Stimulated activated CD4-positive, alpha-beta T cell treated with anti-CD3 and anti-CD28 coated beads, TNF-alpha, amount 100 ng/mL, for 1 hour (primary cell): Measurements from ENCODE around the gene GP9.

Source experiments
- DNase-seq, 3 donors: peaks; one replicate each; pipeline ENCODE4 v3.0.0-alpha.2; 2020; ENCODE audit warnings: low read depth in 3 of 3, low spot score in 1 of 3

Gene GP9

DNA sequence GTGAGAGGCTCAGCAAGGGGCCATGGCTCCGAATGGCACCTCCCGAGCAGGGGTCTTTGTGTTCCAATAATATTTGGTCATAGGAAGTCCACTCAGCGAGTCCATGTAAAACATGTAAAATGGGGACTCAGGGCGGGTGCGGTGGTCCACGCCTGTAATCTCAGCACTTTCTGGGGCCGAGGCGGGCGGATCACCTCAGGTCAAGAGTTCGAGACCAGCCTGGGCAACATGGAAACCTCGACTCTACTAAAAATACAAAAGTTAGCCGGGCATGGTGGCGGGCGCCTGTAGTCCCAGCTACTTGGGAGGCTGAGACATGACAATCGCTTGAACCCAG, 33.1 kb upstream of the GP9 start:
- no peak for DNase-seq

DNA sequence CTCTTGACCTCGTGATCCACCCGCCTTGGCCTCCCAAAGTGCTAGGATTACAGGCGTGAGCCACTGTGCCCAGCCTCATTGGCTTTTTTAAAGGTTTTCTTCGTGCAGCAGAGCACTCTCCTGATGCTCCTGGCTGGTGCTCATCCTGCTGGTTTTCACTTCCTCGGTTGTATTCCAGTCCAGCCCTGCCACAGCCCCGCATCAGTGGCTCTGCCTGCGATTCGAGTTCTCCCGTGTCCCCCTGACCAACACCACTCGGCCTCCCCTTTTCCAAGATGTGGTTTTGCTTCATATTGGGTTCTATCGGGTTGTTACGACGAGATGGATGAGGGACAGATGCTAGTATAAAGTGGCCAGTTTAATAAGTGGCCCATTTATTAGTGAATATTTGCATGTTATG, 31.7 kb upstream of the GP9 start:
- DNase-seq, result no peak

DNA sequence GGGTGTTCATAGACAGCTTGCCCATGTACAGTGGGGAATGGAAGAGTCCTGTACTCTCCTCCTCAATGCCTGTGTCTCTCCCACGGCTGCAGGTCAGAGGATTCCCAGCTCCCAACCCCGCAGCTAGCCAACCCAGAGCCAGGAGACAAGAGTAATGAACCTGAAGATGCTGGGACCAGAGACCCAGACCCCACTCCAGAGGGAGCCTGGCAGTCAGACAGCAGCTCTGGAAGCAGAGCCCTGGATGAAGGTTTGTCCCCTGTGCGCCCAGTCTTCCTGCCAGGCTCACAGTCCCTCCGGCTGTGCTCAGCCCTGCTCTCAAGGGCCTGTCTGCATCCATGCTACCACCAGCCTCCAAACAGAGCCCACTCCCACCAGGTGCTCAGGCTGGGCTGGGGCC, 30.0 kb upstream of the GP9 start:
- DNase-seq, result no peak

DNA sequence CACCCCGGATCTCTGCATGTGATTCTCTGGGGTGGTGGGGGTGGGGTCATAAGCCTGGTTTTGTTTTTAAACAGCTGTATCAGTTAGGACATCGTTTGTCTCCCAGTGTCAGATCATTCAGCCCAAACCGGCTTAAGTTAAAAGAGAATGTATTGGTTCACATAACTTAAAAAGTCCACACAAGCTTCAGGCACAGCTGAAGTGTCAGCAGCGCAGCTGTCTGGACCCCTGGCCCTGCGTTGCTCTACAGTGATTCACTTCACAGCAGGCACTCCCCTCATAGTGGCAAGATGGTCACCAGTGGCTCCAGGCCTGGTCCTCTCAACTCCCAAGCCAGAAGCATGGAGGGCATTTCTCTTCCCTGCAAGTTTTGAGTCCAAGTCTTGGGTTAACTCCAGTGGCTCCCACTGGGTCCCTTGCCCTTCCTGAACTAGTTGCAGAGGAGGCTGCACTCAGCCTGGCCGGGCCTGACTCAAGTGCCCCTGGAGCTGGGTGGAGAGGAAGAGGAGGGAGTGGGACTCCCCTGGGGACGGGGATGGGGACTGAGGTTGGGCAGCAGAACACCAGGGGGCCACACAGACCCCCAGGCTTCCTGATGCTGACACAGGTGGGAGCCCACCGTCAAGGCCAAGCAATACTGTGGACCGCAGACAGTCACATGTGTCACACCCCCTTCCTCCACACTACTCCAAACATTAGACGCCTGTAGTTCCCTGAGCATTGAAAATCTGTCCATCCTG, 28.9 kb upstream of the GP9 start:
- no peak for DNase-seq

DNA sequence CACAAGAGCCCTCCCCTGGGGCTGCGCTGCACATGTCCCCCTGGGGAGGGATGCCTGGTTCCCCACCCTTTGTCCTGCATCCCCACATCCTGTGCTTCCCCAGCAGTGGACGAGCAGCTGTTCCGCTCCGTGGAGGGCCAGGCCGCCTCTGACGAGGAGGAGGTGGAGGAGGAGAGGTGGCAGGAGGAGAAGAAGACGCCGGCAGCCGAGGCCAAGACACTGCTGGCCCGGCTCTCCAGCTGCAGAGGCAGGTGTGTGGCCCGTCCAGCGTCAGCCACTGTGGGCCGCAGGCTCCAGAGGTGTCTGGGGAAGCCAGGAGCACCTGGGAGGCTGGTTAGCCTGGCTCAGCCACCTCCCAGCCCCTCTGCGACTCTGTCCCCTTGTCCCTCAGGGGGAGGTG, 27.9 kb upstream of the GP9 start:
- no peak for DNase-seq

DNA sequence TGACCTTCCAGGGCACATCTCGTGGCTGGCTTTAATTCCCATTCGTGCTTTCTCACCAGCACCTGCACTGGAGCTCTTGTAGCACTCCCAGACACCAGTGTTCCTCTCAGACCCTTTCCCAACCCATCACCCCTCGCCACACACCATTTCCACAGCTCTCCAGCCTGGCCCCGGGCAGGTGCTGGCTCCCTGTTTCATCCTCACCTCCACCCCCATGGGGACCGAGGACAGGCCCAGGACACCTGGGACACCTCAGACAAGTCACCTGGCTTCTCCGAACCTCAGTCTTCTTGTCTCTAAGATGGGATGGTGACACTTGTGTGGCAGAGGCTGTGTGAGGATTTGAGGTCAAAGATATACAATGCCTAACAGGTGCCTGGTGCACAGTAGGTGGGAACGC, 27.4 kb upstream of the GP9 start:
- DNase-seq, result no peak

DNA sequence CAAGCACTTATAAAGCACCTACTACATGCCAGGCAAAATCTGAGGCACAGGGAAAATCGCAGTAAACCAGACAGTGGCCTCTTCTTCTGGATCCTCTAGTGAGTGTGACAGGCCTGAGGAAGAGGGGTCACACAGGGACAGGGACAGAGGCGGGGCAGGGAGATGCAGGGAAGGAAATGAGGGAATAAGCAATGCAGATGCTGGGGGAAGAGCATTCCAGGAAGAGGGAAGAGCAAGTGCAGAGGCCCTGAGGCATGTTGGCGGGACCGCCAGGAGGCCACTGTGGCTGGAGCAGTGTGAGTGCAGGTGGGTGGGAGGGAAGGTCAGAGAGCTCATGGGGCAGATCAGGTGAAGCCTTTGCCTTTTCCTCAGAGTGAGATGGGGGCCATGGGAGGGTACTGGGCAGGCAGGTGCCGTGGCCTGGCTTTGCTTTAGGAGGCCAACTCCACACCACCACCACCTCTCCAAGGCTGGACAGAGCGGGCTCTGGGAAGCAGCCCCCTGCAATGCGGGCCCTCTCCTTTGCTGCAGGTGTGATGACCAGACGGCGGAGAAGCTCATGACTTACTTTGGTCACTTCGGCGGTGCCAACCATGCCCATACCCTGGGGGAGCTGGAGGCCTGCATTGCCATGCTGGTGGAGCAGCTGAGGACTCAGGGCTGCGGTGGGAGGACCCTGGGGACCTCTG, 26.8 kb upstream of the GP9 start:
- DNase-seq, result no peak

DNA sequence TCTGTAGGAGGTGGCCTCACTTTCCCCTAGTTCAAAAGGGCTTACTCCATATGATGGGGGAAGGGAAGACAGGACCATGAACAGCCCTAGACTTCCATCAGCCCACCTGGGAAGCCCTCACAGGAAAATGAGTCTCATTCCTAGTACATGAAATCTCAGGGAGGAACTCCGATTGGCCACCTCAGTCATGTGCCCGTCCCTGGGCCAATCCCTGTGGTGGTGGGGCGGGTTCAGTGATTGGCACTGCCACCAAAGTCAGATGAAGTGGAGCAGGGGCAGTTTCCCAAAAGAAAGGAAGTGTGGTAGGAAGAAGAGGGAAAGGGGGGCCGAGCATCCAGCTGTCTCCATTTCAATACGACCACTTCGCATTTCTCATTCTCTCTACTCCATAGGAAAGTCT, 25.9 kb upstream of the GP9 start:
- DNase-seq, result no peak

DNA sequence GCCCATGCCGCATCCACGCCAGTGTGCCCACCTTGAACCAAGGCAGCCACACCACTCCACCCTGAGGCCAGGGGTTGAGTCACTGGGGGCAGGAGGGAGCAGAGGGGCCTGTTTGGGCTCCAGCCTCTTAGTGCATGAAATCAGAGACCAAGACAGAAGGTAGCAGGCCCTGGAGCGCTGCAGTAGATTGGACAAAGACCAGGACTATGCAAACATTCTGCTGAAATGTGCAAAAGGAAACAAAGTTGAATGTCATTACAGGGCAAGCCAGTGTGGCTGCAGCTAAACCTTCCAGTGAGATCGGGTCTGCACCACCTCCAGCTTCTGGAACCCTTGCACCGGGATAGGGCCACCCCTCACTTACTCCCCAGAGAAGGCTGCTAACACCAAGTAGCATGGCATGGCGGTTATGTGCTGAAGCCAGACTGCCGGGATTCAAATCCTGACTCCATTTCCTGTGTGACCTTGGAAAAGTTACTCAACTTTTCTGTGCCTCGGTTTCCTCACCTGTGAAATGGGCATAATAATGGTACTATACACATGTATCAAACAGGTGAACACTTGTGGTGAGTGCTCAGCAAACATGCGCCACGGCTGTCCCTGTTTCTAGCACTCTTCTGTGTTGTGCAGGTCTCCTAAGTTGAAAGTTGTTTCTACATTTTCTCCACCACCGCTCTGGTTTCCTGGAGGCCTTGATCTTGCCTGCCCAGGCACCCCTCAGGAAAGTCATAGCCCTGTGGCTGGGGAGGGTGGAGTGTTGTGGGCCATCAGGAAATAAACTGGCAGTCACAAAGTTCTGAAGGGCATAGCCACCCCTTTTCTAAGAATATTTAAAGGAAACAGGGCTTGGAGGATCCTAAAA, 25.0 kb upstream of the GP9 start:
- DNase-seq, result no peak

DNA sequence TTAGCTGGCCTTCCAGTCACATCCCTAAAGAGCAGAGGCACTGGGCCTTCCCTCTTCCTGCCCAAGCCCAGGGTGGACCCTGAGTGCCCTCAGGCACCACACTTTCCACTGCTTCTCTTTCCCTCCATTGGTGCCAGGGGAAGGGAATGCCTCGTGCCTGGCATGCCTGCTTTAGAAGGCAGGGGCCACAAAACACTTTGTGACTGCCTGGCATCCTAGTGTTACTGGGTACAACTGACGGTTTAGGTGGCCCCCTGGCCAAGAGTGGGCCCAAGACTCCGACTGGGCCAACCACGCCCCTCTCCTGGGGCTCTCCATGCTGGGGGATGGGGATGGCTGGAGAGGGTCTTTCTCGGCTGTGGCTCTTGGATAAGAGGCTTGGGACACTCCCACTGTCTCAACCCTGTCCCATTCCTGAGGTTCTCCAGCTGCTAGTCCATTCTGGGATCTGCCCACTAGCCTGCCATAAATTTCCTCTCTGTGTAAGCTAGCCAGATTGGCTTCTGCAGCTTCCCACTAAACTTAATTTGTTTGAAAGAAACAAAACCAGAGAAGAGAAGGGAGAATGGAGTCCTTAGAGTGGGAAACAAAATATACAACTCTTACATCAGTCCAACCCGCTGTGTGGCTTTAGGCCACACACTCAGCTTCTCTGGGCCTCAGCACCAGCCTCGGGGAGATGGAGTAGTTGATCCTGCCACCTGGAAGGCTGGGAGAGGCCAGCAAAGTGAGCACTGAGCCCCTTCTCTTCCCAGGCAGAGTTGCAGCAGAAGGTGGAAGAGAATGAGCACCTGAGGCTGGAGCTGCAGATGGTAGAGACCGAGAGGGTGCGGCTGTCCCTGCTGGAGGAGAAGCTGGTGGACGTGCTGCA, 24.1 kb upstream of the GP9 start:
- no peak for DNase-seq

DNA sequence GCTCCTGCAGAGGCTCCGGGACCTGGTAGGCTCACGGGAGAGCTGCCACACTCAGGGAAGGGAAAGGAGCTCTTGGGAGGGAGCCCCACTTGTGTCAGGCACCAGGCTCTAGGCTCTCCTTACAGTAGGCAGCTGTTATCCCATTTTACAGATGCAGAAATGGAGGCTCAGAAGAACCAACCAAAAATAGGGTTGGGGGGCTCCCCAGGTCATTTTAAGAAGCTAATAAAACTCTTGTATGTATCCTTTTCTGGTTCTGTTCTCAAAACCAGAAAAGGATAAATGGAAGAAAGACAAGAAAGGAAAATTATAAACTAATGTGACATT, 23.5 kb upstream of the GP9 start:
- no peak for DNase-seq

DNA sequence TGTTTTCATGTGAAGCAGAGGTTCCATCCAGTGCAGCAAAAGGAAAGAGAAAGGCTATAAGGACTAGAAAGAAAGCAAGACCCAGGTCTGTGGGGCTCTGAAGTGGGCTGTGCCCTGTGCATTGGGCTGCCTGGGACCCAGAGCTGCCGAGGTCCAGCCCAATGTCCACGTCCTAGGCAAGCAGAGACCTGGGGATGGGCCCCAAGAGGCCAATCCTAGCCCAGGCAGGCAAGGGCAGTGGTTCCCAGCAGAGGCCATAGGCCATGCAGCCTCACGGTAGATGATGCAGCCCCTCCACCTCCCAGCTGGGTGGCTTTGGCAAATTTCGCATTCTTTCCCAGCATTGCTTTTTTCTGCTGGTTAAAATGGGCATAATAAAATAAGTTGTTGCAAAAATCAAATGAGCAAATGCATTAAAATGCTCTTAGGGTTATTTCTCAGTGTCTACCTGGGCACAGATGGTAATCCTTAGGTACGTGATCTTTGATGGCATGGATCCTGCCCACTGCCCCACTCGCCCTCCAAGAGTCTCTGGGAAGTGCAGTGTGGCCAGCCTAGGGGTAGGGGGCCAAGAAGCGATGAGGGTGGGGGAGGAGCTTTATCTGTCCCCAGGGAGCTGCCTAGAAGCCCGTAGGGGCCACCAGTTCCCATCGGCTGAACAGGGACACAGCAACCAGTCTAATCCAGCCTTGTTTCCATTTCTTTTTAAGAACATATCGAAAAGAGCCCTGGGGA, 22.3 kb upstream of the GP9 start:
- DNase-seq, result no peak

DNA sequence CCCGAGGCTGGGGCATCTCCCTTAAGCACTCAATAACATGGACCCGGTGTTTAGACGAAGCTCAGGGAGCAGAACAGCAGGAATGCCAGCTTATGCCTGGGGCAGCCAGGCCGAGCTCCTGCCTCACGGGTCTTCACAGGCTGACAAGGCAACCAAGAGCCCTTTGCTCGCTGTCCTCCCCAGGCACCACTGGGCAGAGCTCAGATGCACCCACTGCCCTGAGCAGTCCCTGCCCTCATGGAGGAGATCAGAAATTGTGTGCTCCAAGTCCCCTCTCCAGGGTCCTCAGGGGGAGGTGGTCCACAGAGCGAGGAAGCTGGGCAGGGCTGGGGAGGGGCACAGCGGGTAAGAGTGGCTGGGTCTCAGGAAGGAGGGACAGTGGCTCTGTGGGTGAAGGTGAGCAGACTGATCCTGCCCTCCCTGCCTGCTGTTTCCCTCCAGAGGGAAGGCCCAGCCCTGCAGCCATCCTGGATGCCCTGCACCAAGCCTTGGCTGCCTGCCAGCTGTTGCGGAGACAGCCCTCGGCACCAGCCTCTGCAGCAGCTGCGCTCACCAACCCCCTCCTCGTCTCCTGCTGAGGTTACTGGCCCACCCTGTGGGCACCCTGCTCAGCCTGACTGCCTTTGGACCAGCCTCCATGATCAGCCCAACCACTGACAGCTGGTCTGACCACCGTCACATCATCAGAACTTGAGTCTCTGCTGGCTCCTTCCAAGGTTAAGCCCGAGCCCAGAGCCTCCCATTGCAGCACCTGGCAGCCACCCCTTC, 21.1 kb upstream of the GP9 start:
- no peak for DNase-seq

DNA sequence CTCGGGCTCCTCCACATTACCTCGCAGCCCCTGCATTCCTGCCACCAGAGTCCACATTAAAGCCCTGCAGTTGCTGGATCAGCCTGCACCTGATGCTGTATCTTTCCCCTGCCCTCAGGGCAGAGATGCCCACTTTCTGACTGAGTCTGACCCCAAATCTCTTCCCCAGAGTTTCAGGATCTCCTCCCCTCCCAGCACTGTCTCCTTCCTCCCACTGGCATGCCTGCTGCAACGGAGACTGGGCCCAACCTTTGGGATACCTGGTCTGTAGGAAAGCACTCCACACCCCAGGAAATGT, 20.6 kb upstream of the GP9 start:
- DNase-seq, result no peak

DNA sequence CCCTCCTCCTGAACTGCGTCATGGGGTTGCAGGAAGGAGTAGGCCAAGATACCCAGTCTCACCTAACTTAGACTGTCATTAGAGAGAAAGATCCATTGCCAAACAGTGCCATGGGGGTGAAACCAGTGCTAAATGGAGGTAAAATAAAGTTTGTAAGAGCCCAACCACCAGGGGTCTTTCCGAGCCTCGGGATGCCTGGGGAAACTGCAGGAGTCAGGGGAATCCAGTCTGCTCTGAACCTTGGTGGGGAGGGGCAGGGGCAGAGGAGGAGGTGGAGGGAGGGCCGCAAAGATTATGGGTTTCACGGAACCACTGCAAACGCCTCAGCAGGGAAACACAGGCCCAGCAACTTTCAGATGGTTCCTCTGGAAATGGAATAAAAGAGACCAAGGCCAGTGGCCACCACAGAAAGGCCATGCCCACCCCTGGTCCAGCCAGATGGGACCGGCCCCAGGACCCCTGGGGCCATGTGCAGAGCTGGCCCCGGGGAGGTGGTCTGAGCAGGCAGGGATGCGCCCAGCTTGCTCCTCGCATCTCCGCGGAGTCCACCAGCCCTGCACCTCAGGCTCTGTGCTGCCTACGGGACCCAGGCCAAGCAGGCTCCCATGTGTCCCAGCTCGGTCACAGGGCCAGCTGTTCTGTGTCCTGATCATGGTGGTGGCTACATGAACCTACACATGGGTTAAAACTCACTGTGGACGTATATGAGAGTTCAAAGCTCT, 19.8 kb upstream of the GP9 start:
- DNase-seq, result no peak

DNA sequence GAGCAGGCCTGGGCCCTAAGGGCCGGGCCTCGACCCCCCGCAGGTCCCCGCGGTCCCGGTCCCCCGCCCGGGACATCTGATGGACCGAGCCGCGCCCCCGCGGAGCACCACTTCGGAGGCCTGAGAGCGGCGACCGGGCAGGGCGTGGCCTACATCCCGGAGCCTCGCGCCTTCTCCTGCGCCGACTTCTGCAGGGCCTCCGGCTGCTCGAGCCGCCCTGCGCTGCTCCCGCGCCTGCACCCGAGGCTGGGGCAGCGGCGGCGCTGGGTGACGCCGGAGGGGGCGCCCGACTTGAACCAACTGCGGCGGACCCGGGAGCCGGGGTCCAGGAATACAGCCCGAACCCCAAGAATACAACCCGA, 14.9 kb upstream of the GP9 start:
- no peak for DNase-seq

DNA sequence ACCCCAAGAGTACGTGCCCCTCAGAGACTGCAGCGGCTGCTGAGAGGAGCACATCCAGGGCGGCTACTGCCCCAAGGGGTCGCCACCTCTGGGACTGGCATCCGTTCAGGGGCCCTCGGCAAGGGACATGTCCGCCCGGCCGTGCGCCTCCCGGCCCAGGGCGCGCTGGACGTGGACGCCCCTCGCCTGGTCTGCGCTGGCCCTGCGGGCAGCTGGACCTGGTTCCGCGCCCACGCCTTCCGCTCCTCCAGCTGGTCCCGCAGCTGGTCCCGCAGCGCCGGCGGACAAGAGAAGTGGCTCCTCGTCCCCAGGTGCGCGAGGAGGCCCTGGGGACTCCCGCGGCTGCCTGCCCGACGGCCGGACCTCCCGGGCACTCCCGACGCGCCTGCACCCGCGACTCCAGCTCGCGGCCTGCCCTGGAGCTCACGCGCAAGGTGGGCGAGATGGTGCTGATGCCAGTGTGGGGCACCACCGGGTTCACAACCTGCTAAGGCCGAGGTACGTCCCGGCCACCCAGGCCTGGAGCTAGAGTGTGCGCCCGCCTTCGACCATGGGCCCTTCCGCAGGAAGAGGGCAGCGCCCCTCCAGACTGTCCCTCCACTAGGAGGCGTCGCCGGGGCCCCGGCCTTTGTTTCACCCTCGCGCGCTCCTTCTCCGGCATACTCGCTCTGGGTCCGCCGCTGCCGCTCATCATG, 14.4 kb upstream of the GP9 start:
- no peak for DNase-seq

DNA sequence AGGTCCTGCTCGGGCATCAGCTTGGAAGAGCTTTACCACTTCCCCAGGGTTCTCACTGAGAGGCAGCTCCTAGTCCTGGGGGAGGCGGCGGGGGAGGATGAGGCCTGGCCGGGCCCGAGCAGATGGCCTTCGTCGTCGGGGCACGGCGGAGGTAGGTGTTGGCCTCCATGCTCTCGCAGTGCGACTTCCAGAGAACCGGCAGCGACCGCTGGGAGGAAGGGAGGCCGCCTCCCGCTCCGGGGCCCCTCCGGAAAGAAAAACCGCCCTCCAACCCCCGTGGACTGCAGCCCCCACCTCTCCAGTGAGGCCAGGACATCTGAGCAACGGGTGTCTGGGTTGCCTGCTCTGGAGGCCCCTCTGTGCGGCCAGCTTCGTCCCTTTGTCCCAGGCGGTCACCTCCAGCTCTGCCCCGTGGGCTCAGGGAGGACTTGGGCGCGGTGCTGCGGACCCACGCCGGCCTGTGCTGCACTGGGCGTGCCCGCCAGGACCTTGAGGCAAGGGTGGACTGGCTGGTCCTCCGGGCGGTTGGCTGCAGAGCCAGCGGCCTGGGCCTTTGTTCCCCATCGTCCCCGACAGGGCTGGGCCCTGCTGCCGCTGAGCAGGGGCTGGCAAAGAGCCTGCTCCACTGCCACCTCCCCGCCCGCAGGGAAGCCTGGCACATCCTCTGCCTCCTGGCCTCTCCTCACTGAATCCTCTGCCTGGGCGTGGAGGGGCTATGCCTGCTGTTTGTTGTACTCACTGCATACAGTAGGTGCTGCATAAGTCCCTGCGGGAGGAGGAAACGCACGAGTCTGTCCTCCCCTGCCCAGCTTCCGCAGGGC, 13.6 kb upstream of the GP9 start:
- DNase-seq, result no peak
